Upper lobe of right lung (tissue), 1 donor: ENCODE results near the gene GNAI3. TPM values are rescaled to one million over a fixed set of nuclear protein-coding genes. Genes with fewer than 3 reads are reported as not detected.

Source experiments
- ATAC-seq: fragments of 200-7000 bp; cut with Tn5 transposase; one replicate; pipeline ENCODE4 v1.9.1; 2020; ENCODE audit warnings: mild to moderate bottlenecking, moderate library complexity
- DNase-seq: peaks from one replicate; pipeline ENCODE4 v3.0.0-alpha.2; 2020
- H3K27ac ChIP-seq: fragments of 200-600 bp; one replicate; pipeline ENCODE4 v1.8.0; 2022
- H3K27me3 ChIP-seq: fragments of 200-600 bp; one replicate; pipeline ENCODE4 v1.8.0; 2022; ENCODE audit warnings: mild to moderate bottlenecking
- H3K36me3 ChIP-seq: fragments of 200-600 bp; one replicate; pipeline ENCODE4 v1.8.0; 2022
- H3K4me1 ChIP-seq: fragments of 200-600 bp; one replicate; pipeline ENCODE4 v1.8.0; 2022
- H3K4me3 ChIP-seq: fragments of 200-600 bp; one replicate; pipeline ENCODE4 v1.8.0; 2022; ENCODE audit warnings: mild to moderate bottlenecking
- H3K9me3 ChIP-seq: fragments of 200-600 bp; one replicate; pipeline ENCODE4 v1.8.0; 2022
- CTCF ChIP-seq: fragments of 200-600 bp; IDR thresholded peaks from one replicate; pipeline ENCODE4 v1.8.0; 2022; ENCODE audit warnings: antibody characterized with exemption
- intact Hi-C: fragments of 100-400 bp; cut with DNase I; formaldehyde crosslinking; loops from one replicate; pipeline ENCODE4 v1.11.0; 2022
- total RNA-seq: library from RNA; stranded (reverse); fragmentation: NEBNext Ultra II Directional; extraction: Animal tissue kit (Norgen Biotek cat#: 25700); gene quantifications from one replicate; pipeline ENCODE4 v1.2.1, GENCODE V29; 2021
- donor health status: DM: no; HTN: yes; CAD: no; lungs with severe emphysema.

Gene GNAI3
- total RNA-seq, 1 donor from 2014 or later, result 6.9 TPM

GRCh38 chr1:109569323-109569722 is 20.9 kb downstream of the GNAI3 start:
- ATAC-seq, result no peak
- Histone ChIP-seq H3K27ac (no peak overlapping the region), H3K4me1 (peaks cover 55% of the 10 kb centered on the region), H3K4me3 (no peak overlapping the region), H3K36me3 (no peaks in the 10 kb centered on the region), H3K9me3 (no peaks in the 10 kb centered on the region), H3K27me3 (no peaks in the 10 kb centered on the region)
- TF ChIP-seq CTCF, result no peak
- no peak for DNase-seq
- intact Hi-C loops, result no loop called here

- no peak for TF ChIP-seq CTCF
- Histone ChIP-seq H3K27ac (no peak overlapping the region), H3K4me1 (peaks cover 59% of the 10 kb centered on the region)
Measured at GRCh38 chr1:109570414-109570813, 22.0 kb downstream of the GNAI3 start.

GRCh38 chr1:109573785-109574184 is 25.4 kb downstream of the GNAI3 start:
- ATAC-seq (peak; percentile 82), DNase-seq (no peak)
- intact Hi-C loops, result no loop called here
- no peak for TF ChIP-seq CTCF
- Histone ChIP-seq H3K4me1 (peaks cover 43% of the 10 kb centered on the region), H3K4me3 (no peak overlapping the region), H3K27me3 (no peaks in the 10 kb centered on the region), H3K36me3 (peaks cover 30% of the 10 kb centered on the region), H3K9me3 (no peaks in the 10 kb centered on the region), H3K27ac (no peak overlapping the region)

More at GRCh38 chr1:109570414-109570813, 22.0 kb downstream of the GNAI3 start:
- no peaks in the 10 kb centered on the region for H3K9me3 ChIP-seq
- no peak for DNase-seq
- intact Hi-C loops, result no loop called here
- H3K27me3 ChIP-seq, result no peaks in the 10 kb centered on the region
- no peak overlapping the region for H3K4me3 ChIP-seq
- ATAC-seq, result peak; percentile 94
- H3K36me3 ChIP-seq, result no peaks in the 10 kb centered on the region

- ATAC-seq (no peak), DNase-seq (no peak)
- Histone ChIP-seq H3K27ac (no peak overlapping the region), H3K27me3 (no peaks in the 10 kb centered on the region), H3K36me3 (peaks cover 82% of the 10 kb centered on the region), H3K4me3 (no peak overlapping the region), H3K4me1 (peaks cover 11% of the 10 kb centered on the region), H3K9me3 (no peaks in the 10 kb centered on the region)
- TF ChIP-seq CTCF, result no peak
- intact Hi-C loops, result no loop called here
Measured at GRCh38 chr1:109578947-109579443, 30.6 kb downstream of the GNAI3 start.

GRCh38 chr1:109579491-109579890 is 31.1 kb downstream of the GNAI3 start:
- Histone ChIP-seq H3K9me3 (no peaks in the 10 kb centered on the region), H3K27me3 (no peaks in the 10 kb centered on the region), H3K36me3 (peaks cover 87% of the 10 kb centered on the region), H3K4me3 (no peak overlapping the region), H3K27ac (no peak overlapping the region), H3K4me1 (peaks cover 6% of the 10 kb centered on the region)
- no peak for TF ChIP-seq CTCF
- DNase-seq (no peak), ATAC-seq (no peak)
- intact Hi-C loops, result no loop called here

- Histone ChIP-seq H3K4me1 (no peaks in the 10 kb centered on the region), H3K9me3 (no peaks in the 10 kb centered on the region), H3K27me3 (no peaks in the 10 kb centered on the region), H3K4me3 (no peak overlapping the region), H3K36me3 (peaks cover 96% of the 10 kb centered on the region), H3K27ac (no peak overlapping the region)
- no peak for DNase-seq
- intact Hi-C loops, result no loop called here
- ATAC-seq, result no peak
- TF ChIP-seq CTCF, result no peak
Measured at GRCh38 chr1:109582021-109582420, 33.6 kb downstream of the GNAI3 start.
